ENCODE measurements around the gene ERG.
A peak's percentile ranks its signal among the peaks of the same experiment; 100 is the strongest.

The ERG gene

GRCh38 chr21:38340131-38340530, 158.1 kb downstream of the ERG start:
- H3K9ac ChIP-seq (ENCODE audit: low read depth, low read length, poor library complexity): no peak overlapping the region

DNA sequence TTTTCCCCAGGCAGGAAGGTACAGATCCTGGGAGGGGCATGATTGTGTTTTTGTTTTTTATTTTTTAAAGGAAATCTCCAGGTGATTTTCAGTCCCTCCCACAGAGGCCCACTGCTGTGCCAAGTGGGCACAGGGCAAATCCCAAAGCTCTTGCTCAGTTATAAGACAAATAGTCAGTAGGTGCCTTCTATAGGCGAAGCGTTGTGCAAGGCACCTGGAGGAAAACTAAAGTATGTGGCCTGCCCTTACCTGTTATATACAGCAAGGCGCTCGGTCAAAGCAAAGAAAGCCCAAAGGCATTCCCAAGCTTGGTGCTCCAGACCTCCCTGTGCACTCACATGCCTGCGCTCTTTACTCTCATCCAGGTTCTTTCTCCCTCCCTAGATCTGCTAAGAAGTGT, 160.5 kb downstream of the ERG start:
- no peak overlapping the region for H4K91ac ChIP-seq (ENCODE audit: low read depth, low read length, poor library complexity)
- H2BK5ac ChIP-seq (ENCODE audit: low read length): no peak overlapping the region
- no peak overlapping the region for H3K27ac ChIP-seq (replicated peaks; ENCODE audit: low read length)
- H3K4me1 ChIP-seq (ENCODE audit: control insufficient read depth in 2 of 2, insufficient read depth in 1 of 2, low read depth in 1 of 2, low read length in 2 of 2): no peaks in the 10 kb centered on the region
- H3K14ac ChIP-seq (ENCODE audit: low read length): no peak overlapping the region
- no peak overlapping the region for H3K4ac ChIP-seq (ENCODE audit: low read length)
- H4K8ac ChIP-seq (ENCODE audit: low read depth, low read length): no peak overlapping the region
- no peak overlapping the region for H2BK12ac ChIP-seq (ENCODE audit: low read length)
- H3K27me3 ChIP-seq (ENCODE audit: control insufficient read depth in 3 of 3, insufficient read depth in 3 of 3, low read depth in 1 of 3, low read length in 3 of 3): no peaks in the 10 kb centered on the region
- no peak overlapping the region for H3K4me2 ChIP-seq (ENCODE audit: insufficient read depth, low read length, poor library complexity, severe bottlenecking)
- no peak overlapping the region for H3K18ac ChIP-seq (ENCODE audit: low read length)
- no peak overlapping the region for H3K23ac ChIP-seq (ENCODE audit: low read depth, low read length, poor library complexity)
- H3K9me3 ChIP-seq (replicated peaks in 1 of 2; ENCODE audit: control insufficient read depth in 2 of 2, insufficient read depth in 1 of 2, low read depth in 1 of 2, low read length in 2 of 2): no peaks in the 10 kb centered on the region
- H2AFZ ChIP-seq (ENCODE audit: low read length): no peak overlapping the region
- no peak overlapping the region for H3K4me3 ChIP-seq (ENCODE audit: low read length in 2 of 2)
- H2BK15ac ChIP-seq (ENCODE audit: low read length): no peak overlapping the region
- no peak for DNase-seq (ENCODE audit: low spot score)
- no peak overlapping the region for H2AK5ac ChIP-seq (ENCODE audit: low read depth, low read length)
- H3K9ac ChIP-seq (ENCODE audit: low read depth, low read length, poor library complexity): no peak overlapping the region
- no peak overlapping the region for H2BK120ac ChIP-seq (ENCODE audit: low read depth, low read length)
- no CpG with 5 or more reads among the region's 5 CpGs for WGBS, 2 donors (ENCODE audit: extremely low coverage in 2 of 2, insufficient read length in 2 of 2, insufficient replicate concordance in 1 of 2)
- H3K36me3 ChIP-seq (replicated peaks in 1 of 2; ENCODE audit: control insufficient read depth in 2 of 2, insufficient read depth in 2 of 2, low read length in 2 of 2): no peaks in the 10 kb centered on the region
- no peaks in the 10 kb centered on the region for H3K79me1 ChIP-seq (ENCODE audit: low read depth, low read length)

More at GRCh38 chr21:38340131-38340530, 158.1 kb downstream of the ERG start:
- Histone ChIP-seq H4K8ac (ENCODE audit: low read depth, low read length) (no peak overlapping the region), H2AFZ (ENCODE audit: low read length) (no peak overlapping the region), H3K4me2 (ENCODE audit: insufficient read depth, low read length, poor library complexity, severe bottlenecking) (no peak overlapping the region), H3K23ac (ENCODE audit: low read depth, low read length, poor library complexity) (no peak overlapping the region), H3K79me1 (ENCODE audit: low read depth, low read length) (no peaks in the 10 kb centered on the region), H2BK15ac (ENCODE audit: low read length) (no peak overlapping the region), H4K91ac (ENCODE audit: low read depth, low read length, poor library complexity) (no peak overlapping the region), H3K4ac (ENCODE audit: low read length) (no peak overlapping the region), H2BK12ac (ENCODE audit: low read length) (no peak overlapping the region), H3K4me3 (ENCODE audit: low read length in 2 of 2) (no peak overlapping the region), H3K4me1 (ENCODE audit: control insufficient read depth in 2 of 2, insufficient read depth in 1 of 2, low read depth in 1 of 2, low read length in 2 of 2) (peaks cover 0 to 2% of the 10 kb centered on the region in 2 donors), H2BK5ac (ENCODE audit: low read length) (no peak overlapping the region), H3K27ac (replicated peaks; ENCODE audit: low read length) (no peak overlapping the region), H3K27me3 (ENCODE audit: control insufficient read depth in 3 of 3, insufficient read depth in 3 of 3, low read depth in 1 of 3, low read length in 3 of 3) (no peaks in the 10 kb centered on the region), H3K14ac (ENCODE audit: low read length) (no peak overlapping the region), H3K9me3 (replicated peaks in 1 of 2; ENCODE audit: control insufficient read depth in 2 of 2, insufficient read depth in 1 of 2, low read depth in 1 of 2, low read length in 2 of 2) (no peaks in the 10 kb centered on the region), H2AK5ac (ENCODE audit: low read depth, low read length) (no peak overlapping the region), H2BK120ac (ENCODE audit: low read depth, low read length) (no peak overlapping the region), H3K18ac (ENCODE audit: low read length) (no peak overlapping the region), H3K36me3 (replicated peaks in 1 of 2; ENCODE audit: control insufficient read depth in 2 of 2, insufficient read depth in 2 of 2, low read length in 2 of 2) (no peaks in the 10 kb centered on the region)
- WGBS, 2 donors (ENCODE audit: extremely low coverage in 2 of 2, insufficient read length in 2 of 2, insufficient replicate concordance in 1 of 2): no CpG with 5 or more reads among the region's 4 CpGs
- no peak for DNase-seq (ENCODE audit: low spot score)

GRCh38 chr21:38334866-38335265, 163.4 kb downstream of the ERG start:
- Histone ChIP-seq H3K79me1 (ENCODE audit: low read depth, low read length) (no peaks in the 10 kb centered on the region), H3K18ac (ENCODE audit: low read length) (no peak overlapping the region), H3K9me3 (replicated peaks in 1 of 2; ENCODE audit: control insufficient read depth in 2 of 2, insufficient read depth in 1 of 2, low read depth in 1 of 2, low read length in 2 of 2) (no peaks in the 10 kb centered on the region), H2AK5ac (ENCODE audit: low read depth, low read length) (no peak overlapping the region), H3K4me2 (ENCODE audit: insufficient read depth, low read length, poor library complexity, severe bottlenecking) (no peak overlapping the region), H3K36me3 (replicated peaks in 1 of 2; ENCODE audit: control insufficient read depth in 2 of 2, insufficient read depth in 2 of 2, low read length in 2 of 2) (no peaks in the 10 kb centered on the region), H3K14ac (ENCODE audit: low read length) (no peak overlapping the region), H2BK15ac (ENCODE audit: low read length) (no peak overlapping the region), H2BK12ac (ENCODE audit: low read length) (no peak overlapping the region), H3K4me1 (ENCODE audit: control insufficient read depth in 2 of 2, insufficient read depth in 1 of 2, low read depth in 1 of 2, low read length in 2 of 2) (no peaks in the 10 kb centered on the region), H3K9ac (ENCODE audit: low read depth, low read length, poor library complexity) (no peak overlapping the region), H4K91ac (ENCODE audit: low read depth, low read length, poor library complexity) (no peak overlapping the region), H2AFZ (ENCODE audit: low read length) (no peak overlapping the region), H3K4me3 (ENCODE audit: low read length in 2 of 2) (peak overlapping the region in 1 of 2 donors; percentile 4), H4K8ac (ENCODE audit: low read depth, low read length) (no peak overlapping the region), H3K27me3 (ENCODE audit: control insufficient read depth in 3 of 3, insufficient read depth in 3 of 3, low read depth in 1 of 3, low read length in 3 of 3) (no peaks in the 10 kb centered on the region), H3K4ac (ENCODE audit: low read length) (no peak overlapping the region), H3K23ac (ENCODE audit: low read depth, low read length, poor library complexity) (peak overlapping the region; percentile 8), H2BK5ac (ENCODE audit: low read length) (no peak overlapping the region), H3K27ac (replicated peaks; ENCODE audit: low read length) (no peak overlapping the region), H2BK120ac (ENCODE audit: low read depth, low read length) (no peak overlapping the region)
- no CpG with 5 or more reads among the region's 8 CpGs for WGBS, 2 donors (ENCODE audit: extremely low coverage in 2 of 2, insufficient read length in 2 of 2, insufficient replicate concordance in 1 of 2)
- DNase-seq (ENCODE audit: low spot score): no peak

- H2AFZ ChIP-seq (ENCODE audit: low read length): no peak overlapping the region
- no peaks in the 10 kb centered on the region for H3K27me3 ChIP-seq (ENCODE audit: control insufficient read depth in 3 of 3, insufficient read depth in 3 of 3, low read depth in 1 of 3, low read length in 3 of 3)
- H3K79me1 ChIP-seq (ENCODE audit: low read depth, low read length): no peaks in the 10 kb centered on the region
- H3K9ac ChIP-seq (ENCODE audit: low read depth, low read length, poor library complexity): no peak overlapping the region
- H3K14ac ChIP-seq (ENCODE audit: low read length): no peak overlapping the region
- H3K4ac ChIP-seq (ENCODE audit: low read length): no peak overlapping the region
- H2BK120ac ChIP-seq (ENCODE audit: low read depth, low read length): no peak overlapping the region
- no peak overlapping the region for H3K23ac ChIP-seq (ENCODE audit: low read depth, low read length, poor library complexity)
- no peaks in the 10 kb centered on the region for H3K4me1 ChIP-seq (ENCODE audit: control insufficient read depth in 2 of 2, insufficient read depth in 1 of 2, low read depth in 1 of 2, low read length in 2 of 2)
- no peak overlapping the region for H2BK15ac ChIP-seq (ENCODE audit: low read length)
- no peak overlapping the region for H2BK12ac ChIP-seq (ENCODE audit: low read length)
- H4K91ac ChIP-seq (ENCODE audit: low read depth, low read length, poor library complexity): no peak overlapping the region
- H2BK5ac ChIP-seq (ENCODE audit: low read length): no peak overlapping the region
- H3K36me3 ChIP-seq (replicated peaks in 1 of 2; ENCODE audit: control insufficient read depth in 2 of 2, insufficient read depth in 2 of 2, low read length in 2 of 2): no peaks in the 10 kb centered on the region
- no peak overlapping the region for H3K4me3 ChIP-seq (ENCODE audit: low read length in 2 of 2)
- no peak overlapping the region for H2AK5ac ChIP-seq (ENCODE audit: low read depth, low read length)
- H3K27ac ChIP-seq (replicated peaks; ENCODE audit: low read length): no peak overlapping the region
- no peak overlapping the region for H4K8ac ChIP-seq (ENCODE audit: low read depth, low read length)
- H3K4me2 ChIP-seq (ENCODE audit: insufficient read depth, low read length, poor library complexity, severe bottlenecking): no peak overlapping the region
- DNase-seq (ENCODE audit: low spot score): no peak
- no peaks in the 10 kb centered on the region for H3K9me3 ChIP-seq (replicated peaks in 1 of 2; ENCODE audit: control insufficient read depth in 2 of 2, insufficient read depth in 1 of 2, low read depth in 1 of 2, low read length in 2 of 2)
- no peak overlapping the region for H3K18ac ChIP-seq (ENCODE audit: low read length)
- WGBS, 2 donors (ENCODE audit: extremely low coverage in 2 of 2, insufficient read length in 2 of 2, insufficient replicate concordance in 1 of 2): no CpG with 5 or more reads among the region's 8 CpGs
Observed at GRCh38 chr21:38333301-38334272, 164.7 kb downstream of the ERG start.
